ENCODE data around the gene DAP.

DNA sequence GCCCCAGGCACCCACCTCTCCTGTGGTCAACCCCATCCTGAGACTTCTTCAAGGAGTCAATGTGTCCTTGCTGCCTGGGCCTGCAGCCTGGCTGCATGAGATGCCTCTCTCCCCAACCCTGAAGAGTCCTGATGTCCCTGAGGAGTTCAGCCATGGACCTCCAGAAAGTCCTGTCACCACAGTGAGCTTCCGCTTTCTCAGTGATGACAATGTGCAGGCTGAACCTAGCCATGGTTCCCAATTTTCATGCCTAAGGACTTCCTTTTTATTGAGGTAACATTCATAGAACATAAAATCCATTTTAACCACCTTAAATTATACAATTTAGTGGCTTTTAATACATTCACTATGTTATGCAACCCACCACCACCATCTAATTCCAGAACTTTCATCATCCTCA, 29.1 kb downstream of the DAP start:
- TF ChIP-seq EZH2 (IDR thresholded peaks at IDR 0.05; ENCODE audit: insufficient read depth, poor library complexity, severe bottlenecking) = no peak
- TF ChIP-seq EZH2phosphoT487 (IDR thresholded peaks at IDR 0.05; ENCODE audit: insufficient read depth, low read depth) = no peak

Data from GM23248 (cell line).